Measurements from ENCODE around the gene DHRS7B.
"Not testable (repeated sequence)": the region's sequence is repeated elsewhere in the genome, so short reads cannot be mapped to it uniquely, and the experiment has no call there.

DHRS7B gene

GRCh38 chr17:21214777-21215541 lies 88.2 kb downstream of the DHRS7B start:
- Histone ChIP-seq H3K9me3 (ENCODE audit: low read length) (no peaks in the 10 kb centered on the region), H3K36me3 (ENCODE audit: insufficient read depth, low read length) (peaks cover 13% of the 10 kb centered on the region), H3K27me3 (ENCODE audit: insufficient read depth, low read length) (no peaks in the 10 kb centered on the region), H3K4me3 (ENCODE audit: low read length) (peak overlapping the region; percentile 65), H3K4me1 (ENCODE audit: insufficient read depth, low read length) (peaks cover 29% of the 10 kb centered on the region), H2AFZ (ENCODE audit: low read depth, low read length) (peak overlapping the region; percentile 17)

- Histone ChIP-seq H3K9me3 (ENCODE audit: low read length) (no peaks in the 10 kb centered on the region), H3K4me3 (ENCODE audit: low read length) (no peak overlapping the region), H3K27me3 (ENCODE audit: insufficient read depth, low read length) (no peaks in the 10 kb centered on the region), H2AFZ (ENCODE audit: low read depth, low read length) (no peak overlapping the region), H3K36me3 (ENCODE audit: insufficient read depth, low read length) (peaks cover 7% of the 10 kb centered on the region), H3K4me1 (ENCODE audit: insufficient read depth, low read length) (peaks cover 26% of the 10 kb centered on the region)
Observed at GRCh38 chr17:21215935-21216334, 89.2 kb downstream of the DHRS7B start.

DNA sequence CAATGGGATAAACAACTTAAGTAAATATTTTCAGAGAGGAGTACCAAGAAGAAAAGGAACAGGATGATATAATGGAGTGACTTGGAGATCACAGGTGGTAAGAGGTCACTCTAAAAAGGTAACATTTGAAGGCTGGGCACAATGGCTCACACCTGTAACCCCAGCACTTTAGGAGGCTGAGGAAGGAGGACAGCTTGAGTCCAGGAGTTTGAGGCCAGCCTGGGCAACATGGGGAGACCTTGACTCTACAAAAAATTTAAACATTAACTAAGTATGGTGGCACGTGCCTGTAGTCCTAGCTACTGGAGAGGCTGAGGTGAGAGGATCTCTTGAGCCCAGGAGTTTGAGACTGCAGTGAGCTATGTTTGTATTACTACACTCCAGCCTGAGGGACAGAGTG lies 90.6 kb downstream of the DHRS7B start:
- Histone ChIP-seq H3K9me3 (ENCODE audit: low read length) (peaks cover 4% of the 10 kb centered on the region), H2AFZ (ENCODE audit: low read depth, low read length) (no peak overlapping the region), H3K4me1 (ENCODE audit: insufficient read depth, low read length) (peaks cover 16% of the 10 kb centered on the region)

GRCh38 chr17:21218101-21218500 lies 91.3 kb downstream of the DHRS7B start:
- Histone ChIP-seq H3K4me1 (ENCODE audit: insufficient read depth, low read length) (peaks cover 8% of the 10 kb centered on the region), H3K27me3 (ENCODE audit: insufficient read depth, low read length) (no peaks in the 10 kb centered on the region), H3K4me3 (ENCODE audit: low read length) (no peak overlapping the region), H2AFZ (ENCODE audit: low read depth, low read length) (no peak overlapping the region), H3K9me3 (ENCODE audit: low read length) (peaks cover 4% of the 10 kb centered on the region), H3K36me3 (ENCODE audit: insufficient read depth, low read length) (no peaks in the 10 kb centered on the region)

More for the DNA sequence above, 90.6 kb downstream of the DHRS7B start:
- Histone ChIP-seq H3K27me3 (ENCODE audit: insufficient read depth, low read length) (no peaks in the 10 kb centered on the region), H3K4me3 (ENCODE audit: low read length) (no peak overlapping the region), H3K36me3 (ENCODE audit: insufficient read depth, low read length) (no peaks in the 10 kb centered on the region)

DNA sequence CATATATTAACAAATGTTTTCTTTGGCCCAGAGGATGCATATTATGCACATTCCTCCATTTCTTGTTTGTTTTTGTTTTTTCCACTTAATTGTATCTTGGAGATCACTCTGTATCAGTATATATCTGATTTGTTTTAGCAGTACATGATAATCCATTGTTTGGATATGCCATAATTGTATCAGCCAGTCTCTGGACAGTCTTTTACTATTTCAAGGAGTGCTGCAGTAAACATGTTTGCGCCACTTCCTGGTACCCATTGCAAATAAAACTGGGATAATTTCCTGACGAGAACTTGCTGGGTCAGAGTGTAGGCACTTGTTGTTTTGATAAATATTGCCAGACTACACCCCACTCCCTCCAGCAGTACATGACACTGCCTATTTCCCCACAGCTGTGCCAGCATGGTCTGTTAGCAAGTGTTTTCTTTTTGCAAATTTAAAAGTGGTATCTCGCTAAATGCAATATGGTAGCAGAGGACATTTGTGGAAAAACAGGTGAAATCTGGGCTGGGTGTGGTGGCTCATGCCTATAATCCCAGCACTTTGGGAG lies 92.1 kb downstream of the DHRS7B start:
- Histone ChIP-seq H3K4me1 (ENCODE audit: insufficient read depth, low read length) (peaks cover 8% of the 10 kb centered on the region), H3K36me3 (ENCODE audit: insufficient read depth, low read length) (no peaks in the 10 kb centered on the region), H3K27me3 (ENCODE audit: insufficient read depth, low read length) (no peaks in the 10 kb centered on the region), H3K9me3 (ENCODE audit: low read length) (peaks cover 4% of the 10 kb centered on the region), H2AFZ (ENCODE audit: low read depth, low read length) (no peak overlapping the region), H3K4me3 (ENCODE audit: low read length) (no peak overlapping the region)

GRCh38 chr17:21223086-21223485 lies 96.3 kb downstream of the DHRS7B start:
- H3K27me3 ChIP-seq (ENCODE audit: insufficient read depth, low read length), result no peaks in the 10 kb centered on the region
- H3K36me3 ChIP-seq (ENCODE audit: insufficient read depth, low read length), result no peaks in the 10 kb centered on the region
- H3K4me1 ChIP-seq (ENCODE audit: insufficient read depth, low read length), result peaks cover under 1% of the 10 kb centered on the region
- no peak overlapping the region for H3K4me3 ChIP-seq (ENCODE audit: low read length)
- H2AFZ ChIP-seq (ENCODE audit: low read depth, low read length), result no peak overlapping the region
- peaks cover 4% of the 10 kb centered on the region for H3K9me3 ChIP-seq (ENCODE audit: low read length)

DNA sequence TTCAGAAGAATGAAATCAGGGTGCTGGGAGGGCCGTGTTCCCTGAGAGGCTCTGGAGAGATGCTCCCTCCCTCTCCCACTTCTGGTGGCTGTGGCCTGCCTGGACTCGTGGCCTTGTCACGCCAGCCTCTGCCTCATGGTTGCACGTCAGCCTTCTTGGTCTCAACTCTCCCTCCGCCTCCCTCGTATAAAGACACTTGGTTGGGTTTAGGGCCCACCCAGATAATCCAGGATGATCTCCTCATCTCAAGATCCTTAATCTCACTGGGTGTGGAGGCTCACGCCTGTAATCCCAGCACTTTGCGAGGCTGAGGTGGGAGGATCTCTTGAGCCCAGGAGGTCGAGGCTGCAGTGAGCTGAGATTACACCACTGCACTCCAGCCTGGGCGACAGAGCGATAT lies 100.5 kb downstream of the DHRS7B start:
- not testable (repeated sequence) for H3K9me3 ChIP-seq (ENCODE audit: low read length); H3K36me3 ChIP-seq (ENCODE audit: insufficient read depth, low read length); H3K4me3 ChIP-seq (ENCODE audit: low read length); H3K27me3 ChIP-seq (ENCODE audit: insufficient read depth, low read length); H3K4me1 ChIP-seq (ENCODE audit: insufficient read depth, low read length); H2AFZ ChIP-seq (ENCODE audit: low read depth, low read length)

DNA sequence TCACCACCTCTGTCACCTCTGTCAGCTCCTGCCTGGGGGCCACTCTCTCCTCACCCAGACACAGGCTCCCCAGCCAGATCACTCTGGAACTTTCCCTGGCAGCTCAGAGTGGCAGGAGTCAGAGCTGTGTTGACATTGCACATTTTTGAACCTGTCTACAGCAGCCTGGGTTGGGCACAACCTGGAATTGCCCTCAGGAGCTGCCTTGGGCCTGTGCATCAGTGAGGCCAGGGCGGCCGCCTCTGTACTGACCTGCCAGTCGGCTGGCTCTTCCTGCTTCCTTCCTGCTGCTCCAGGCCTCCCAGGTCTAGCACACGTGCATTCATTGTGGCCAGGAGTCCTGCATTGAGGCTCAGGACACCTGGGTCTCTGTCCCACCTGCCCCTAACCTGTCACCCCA lies 101.3 kb downstream of the DHRS7B start:
- Histone ChIP-seq H3K27me3 (ENCODE audit: insufficient read depth, low read length) (no peaks in the 10 kb centered on the region), H2AFZ (ENCODE audit: low read depth, low read length) (no peak overlapping the region), H3K4me1 (ENCODE audit: insufficient read depth, low read length) (peaks cover 2% of the 10 kb centered on the region), H3K36me3 (ENCODE audit: insufficient read depth, low read length) (no peaks in the 10 kb centered on the region), H3K9me3 (ENCODE audit: low read length) (no peaks in the 10 kb centered on the region), H3K4me3 (ENCODE audit: low read length) (no peak overlapping the region)

DNA sequence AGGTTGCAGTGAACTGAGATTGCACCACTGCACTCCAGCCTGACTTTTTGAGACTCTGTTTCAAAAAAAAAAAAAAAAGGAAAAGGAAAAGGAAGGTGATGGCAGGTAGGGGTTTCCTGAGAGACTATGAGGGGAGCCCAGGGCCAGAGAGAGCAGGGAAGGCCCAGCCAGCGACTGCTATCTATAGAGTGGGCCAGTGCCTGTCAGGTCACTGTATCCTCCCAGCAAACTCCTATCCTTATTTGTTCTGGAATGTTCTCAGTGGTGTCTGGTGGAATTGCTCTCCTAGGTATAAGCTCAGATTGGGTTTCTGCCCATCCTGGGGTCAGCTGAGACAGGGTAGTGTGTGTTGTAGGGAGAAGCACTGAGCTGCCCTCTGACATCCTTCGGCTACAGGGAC lies 102.1 kb downstream of the DHRS7B start:
- H3K9me3 ChIP-seq (ENCODE audit: low read length), result no peaks in the 10 kb centered on the region
- H3K4me3 ChIP-seq (ENCODE audit: low read length), result no peak overlapping the region
- no peak overlapping the region for H2AFZ ChIP-seq (ENCODE audit: low read depth, low read length)
- H3K4me1 ChIP-seq (ENCODE audit: insufficient read depth, low read length), result peaks cover 2% of the 10 kb centered on the region
- H3K27me3 ChIP-seq (ENCODE audit: insufficient read depth, low read length), result no peaks in the 10 kb centered on the region
- no peaks in the 10 kb centered on the region for H3K36me3 ChIP-seq (ENCODE audit: insufficient read depth, low read length)

DNA sequence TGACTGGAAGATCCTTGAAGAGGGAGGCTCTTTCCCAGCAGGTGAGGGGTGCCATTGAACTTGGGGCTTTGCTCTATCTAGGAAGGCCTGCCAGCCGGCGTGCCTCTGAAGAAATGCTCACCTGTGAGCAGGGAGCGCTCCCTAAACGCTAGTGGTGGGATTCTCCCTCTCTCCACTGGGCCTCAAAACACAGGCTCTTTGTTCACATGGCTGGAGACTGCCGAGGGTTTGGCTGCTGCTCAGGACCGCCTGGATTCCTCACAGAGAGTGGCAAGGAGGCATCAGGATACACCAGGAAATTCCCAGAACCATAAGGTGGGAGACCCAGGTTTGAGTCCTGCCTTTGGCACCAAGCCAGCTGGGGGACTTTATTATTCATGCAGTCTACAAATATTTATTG lies 104.8 kb downstream of the DHRS7B start:
- no peaks in the 10 kb centered on the region for H3K27me3 ChIP-seq (ENCODE audit: insufficient read depth, low read length)
- no peak overlapping the region for H2AFZ ChIP-seq (ENCODE audit: low read depth, low read length)
- no peak overlapping the region for H3K4me3 ChIP-seq (ENCODE audit: low read length)
- H3K9me3 ChIP-seq (ENCODE audit: low read length), result no peaks in the 10 kb centered on the region
- H3K36me3 ChIP-seq (ENCODE audit: insufficient read depth, low read length), result no peaks in the 10 kb centered on the region
- peaks cover 2% of the 10 kb centered on the region for H3K4me1 ChIP-seq (ENCODE audit: insufficient read depth, low read length)

DNA sequence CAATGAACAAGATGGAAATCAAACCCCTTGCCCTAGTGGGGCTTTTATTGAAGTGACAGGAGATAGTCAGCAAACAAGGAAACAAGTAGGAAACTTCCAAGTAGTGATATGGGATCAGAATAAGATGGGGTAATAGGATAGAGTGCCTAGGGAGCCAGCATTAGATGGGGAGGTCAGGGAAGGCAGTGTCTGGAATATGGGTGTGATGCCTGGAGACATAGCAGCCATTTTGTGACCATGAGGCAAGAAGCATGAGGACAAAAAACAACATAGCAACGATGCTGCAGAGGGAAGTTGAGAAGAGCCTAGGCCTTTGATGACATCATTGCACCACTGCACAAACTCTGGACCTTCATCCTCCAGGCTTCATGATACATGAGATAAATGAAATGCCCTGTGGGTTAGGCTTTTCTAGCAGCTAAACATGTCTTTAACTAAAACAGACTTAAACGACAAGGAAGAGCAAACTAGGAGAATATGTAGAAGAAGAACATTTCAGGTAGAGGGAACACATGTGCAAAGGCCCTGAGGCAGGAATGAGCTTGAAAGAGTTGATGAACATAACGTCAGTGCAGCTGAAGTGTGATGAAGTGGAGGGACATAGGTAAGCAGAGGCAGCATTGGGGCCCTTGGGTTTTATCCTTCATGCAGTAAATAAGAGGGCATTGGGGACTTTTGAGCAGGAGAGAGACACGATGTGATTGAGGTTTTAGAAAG lies 105.4 kb downstream of the DHRS7B start:
- Histone ChIP-seq H3K9me3 (ENCODE audit: low read length) (no peaks in the 10 kb centered on the region), H3K27me3 (ENCODE audit: insufficient read depth, low read length) (no peaks in the 10 kb centered on the region), H3K4me3 (ENCODE audit: low read length) (no peak overlapping the region), H3K4me1 (ENCODE audit: insufficient read depth, low read length) (peaks cover 2% of the 10 kb centered on the region), H2AFZ (ENCODE audit: low read depth, low read length) (no peak overlapping the region), H3K36me3 (ENCODE audit: insufficient read depth, low read length) (no peaks in the 10 kb centered on the region)

DNA sequence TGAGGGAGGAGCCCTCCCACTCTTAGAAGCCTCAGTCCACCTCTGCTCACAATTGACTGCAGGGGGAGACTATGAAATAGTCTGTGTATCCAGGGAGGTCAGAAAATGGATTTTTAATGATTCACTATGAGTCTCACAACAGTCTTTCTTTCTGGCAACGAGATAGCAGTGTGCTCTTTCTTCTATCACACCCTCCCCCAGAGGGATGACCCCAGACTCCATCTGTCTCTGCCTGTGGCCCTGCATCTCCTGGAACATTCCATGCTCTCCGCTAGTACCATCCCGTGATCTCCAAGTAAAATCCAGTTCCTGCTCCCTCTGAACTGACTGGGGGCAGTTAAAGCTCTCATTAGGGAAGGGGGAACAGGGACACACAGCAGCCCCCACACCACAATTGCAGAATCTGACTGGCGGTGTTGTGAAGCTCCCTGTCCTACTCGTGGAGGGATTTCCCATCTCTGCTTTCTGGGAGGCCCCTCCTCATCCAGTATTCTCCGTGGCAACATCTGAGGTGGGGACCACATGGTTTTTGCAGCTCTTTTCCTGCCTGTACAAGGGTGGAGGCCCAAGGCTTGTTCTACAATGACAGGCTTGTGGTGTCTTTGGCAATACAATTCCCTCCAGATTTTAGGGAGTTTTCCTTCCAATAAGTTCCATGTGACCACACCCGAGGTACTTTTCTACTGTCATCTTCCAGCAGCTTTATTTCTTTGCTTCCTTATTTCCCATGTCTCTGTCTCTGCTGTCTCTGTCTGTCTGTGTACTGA lies 107.0 kb downstream of the DHRS7B start:
- no peaks in the 10 kb centered on the region for H3K27me3 ChIP-seq (ENCODE audit: insufficient read depth, low read length)
- H3K9me3 ChIP-seq (ENCODE audit: low read length), result no peaks in the 10 kb centered on the region
- H2AFZ ChIP-seq (ENCODE audit: low read depth, low read length), result no peak overlapping the region
- no peak overlapping the region for H3K4me3 ChIP-seq (ENCODE audit: low read length)
- no peaks in the 10 kb centered on the region for H3K4me1 ChIP-seq (ENCODE audit: insufficient read depth, low read length)
- no peaks in the 10 kb centered on the region for H3K36me3 ChIP-seq (ENCODE audit: insufficient read depth, low read length)

GRCh38 chr17:21235921-21236320 lies 109.2 kb downstream of the DHRS7B start:
- Histone ChIP-seq H2AFZ (ENCODE audit: low read depth, low read length) (no peak overlapping the region), H3K4me1 (ENCODE audit: insufficient read depth, low read length) (no peaks in the 10 kb centered on the region), H3K27me3 (ENCODE audit: insufficient read depth, low read length) (no peaks in the 10 kb centered on the region), H3K9me3 (ENCODE audit: low read length) (no peaks in the 10 kb centered on the region), H3K36me3 (ENCODE audit: insufficient read depth, low read length) (no peaks in the 10 kb centered on the region), H3K4me3 (ENCODE audit: low read length) (no peak overlapping the region)

Data from neuron (in vitro differentiated cells).